GM18508 (cell line): ENCODE measurements around the gene STARD6.
"Not testable (repeated sequence)": the region's sequence is repeated elsewhere in the genome, so short reads cannot be mapped to it uniquely, and the experiment has no call there.

ENCODE experiments used
- ATAC-seq: cut with Tn5 transposase; IDR thresholded peaks from one replicate; pipeline ENCODE4 v1.9.1; 2021; ENCODE audit warnings: moderate number of reproducible peaks; ENCODE audit not compliant: insufficient read depth, unreplicated experiment

STARD6 gene, protein sequence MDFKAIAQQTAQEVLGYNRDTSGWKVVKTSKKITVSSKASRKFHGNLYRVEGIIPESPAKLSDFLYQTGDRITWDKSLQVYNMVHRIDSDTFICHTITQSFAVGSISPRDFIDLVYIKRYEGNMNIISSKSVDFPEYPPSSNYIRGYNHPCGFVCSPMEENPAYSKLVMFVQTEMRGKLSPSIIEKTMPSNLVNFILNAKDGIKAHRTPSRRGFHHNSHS

DNA sequence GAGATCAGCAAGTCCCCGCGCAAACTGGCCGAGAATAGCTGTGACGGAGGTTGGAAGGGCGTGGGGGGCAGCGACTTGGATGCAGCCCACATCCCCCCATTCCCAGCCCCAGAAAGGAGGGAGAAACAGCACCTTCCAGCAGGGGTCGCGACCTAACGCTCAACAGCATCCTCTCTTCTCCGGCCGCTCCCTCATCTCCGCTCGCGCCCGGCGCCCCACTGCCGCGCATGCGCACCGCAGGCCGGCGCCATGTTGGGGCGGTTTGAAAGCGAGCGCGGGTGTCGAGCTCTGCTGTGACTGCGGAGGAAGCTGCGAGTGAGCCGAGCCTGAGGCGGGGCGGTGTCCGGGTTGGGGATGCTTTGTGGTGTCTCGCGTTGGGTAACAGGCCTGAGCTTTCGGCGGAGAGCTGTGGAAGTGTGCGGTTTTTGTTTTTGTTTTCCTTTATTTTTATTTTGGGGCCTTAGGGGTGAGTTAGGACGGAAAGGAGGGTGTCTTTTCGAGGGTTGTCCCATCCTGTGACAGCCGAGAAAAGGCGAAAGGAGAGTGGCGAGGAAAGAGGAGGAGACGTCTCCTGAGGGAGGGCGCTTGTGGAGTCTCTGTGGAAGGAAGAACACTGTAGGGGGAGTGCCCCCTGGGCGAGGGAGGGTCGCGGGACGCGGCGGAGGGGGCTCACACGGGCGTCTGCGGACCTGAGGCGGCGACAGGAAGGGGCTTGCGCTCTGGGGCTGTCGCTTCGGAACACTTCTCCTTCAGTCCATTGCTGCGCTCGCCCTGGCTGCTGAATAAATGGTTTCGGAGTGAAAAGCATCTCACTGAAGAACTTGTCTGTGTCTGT is at the start of gene STARD6, which contains the start of gene C18orf54:
Gene STARD6, minus strand, starts transcription at position 199 of the 835 bp plus-strand sequence. CDS start 3,285 bp downstream, outside the sequence.
Gene C18orf54, plus strand, starts transcription at position 247 of the 835 bp plus-strand sequence. CDS start 2,667 bp downstream, outside the sequence.
- ATAC-seq = peak; percentile 72

DNA sequence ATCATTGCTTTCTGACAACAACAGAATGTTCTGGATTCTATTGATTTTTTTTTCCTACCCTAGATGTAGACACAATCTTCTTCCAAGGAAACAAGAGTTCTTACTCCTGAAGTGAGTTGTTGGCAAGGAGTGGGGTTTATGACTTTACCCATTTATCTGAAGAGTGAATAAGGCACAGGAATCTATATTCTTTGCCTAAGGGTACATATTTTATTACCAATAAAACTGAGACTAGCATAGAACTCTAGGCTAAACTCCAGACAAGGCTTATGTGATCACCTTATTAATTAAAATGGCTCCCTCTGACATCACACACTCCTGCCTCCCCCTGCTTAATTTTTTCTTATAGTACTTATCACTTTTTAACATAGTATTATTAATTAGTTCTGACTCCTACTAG is 47.6 kb upstream of the STARD6 start:
- ATAC-seq = no peak

DNA sequence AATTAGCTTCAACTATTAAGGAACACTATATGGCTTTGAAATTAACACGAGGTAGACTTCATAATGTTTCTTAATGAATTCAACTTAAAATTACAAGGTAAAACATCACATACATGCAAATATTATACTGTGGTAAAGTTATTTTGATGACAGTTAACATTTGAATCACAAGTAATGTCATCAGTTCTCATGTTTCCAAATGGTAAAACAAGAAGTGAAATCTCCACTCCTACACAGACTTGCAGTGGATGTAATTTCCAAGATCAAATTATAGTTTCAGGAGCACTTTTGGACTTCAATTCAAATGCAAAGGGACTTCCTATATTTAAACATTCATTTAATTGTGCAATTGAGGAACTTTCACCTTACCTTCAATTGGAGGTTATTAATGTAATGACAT is 39.1 kb upstream of the STARD6 start:
- no peak for ATAC-seq

DNA sequence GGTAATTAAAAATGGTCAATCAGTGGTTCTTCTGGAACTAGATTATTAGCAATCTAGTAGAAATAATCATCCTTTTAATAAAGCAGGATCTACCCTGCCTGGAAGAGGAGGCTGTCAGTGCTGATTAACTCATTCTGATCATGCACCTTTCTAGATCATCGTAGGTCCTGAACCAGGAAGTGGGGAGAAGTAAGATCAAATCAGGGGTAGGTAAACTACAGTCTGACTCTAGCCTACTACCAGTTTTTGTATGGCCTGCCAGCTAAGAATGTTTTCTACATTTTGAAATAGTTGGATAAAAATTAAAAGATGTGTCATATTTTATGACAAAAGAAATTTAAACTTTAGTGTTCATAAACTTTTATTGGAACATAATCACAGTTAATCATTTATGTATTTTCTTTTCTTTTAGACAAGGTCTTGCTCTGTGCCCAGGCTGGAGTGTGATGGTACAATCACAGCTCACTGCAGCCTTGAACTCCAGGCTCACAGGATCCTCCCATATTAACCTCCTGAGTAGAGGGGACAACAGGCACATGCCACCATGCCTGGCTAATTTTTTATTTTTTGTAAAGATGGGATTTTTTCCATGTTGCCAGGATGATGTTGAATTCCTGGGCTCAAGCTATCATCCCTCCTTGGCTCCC is 36.1 kb upstream of the STARD6 start:
- ATAC-seq = no peak

DNA sequence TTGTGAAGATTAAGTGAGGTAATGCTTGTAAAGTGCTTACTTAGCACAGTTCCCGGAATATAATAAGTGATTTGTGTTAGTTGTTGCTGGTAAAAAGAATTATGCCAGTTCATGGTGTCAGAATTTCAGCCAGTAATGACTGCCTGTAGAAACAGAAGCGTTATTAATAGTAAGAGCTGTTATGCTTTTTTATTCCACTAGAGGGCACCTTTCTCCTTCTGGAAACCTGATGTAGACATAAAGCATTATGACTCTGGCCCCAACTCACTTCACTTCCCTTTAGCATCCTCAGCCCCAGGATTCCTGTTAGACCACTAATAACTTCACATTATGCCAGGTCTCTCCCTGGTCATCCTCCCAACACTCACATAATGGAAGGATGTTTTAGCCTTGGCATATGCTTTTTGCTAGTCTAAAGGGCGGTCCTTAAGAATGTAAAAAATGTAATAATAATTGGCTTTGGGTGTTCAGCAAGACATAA is 34.9 kb upstream of the STARD6 start:
- ATAC-seq = peak; percentile 48

DNA sequence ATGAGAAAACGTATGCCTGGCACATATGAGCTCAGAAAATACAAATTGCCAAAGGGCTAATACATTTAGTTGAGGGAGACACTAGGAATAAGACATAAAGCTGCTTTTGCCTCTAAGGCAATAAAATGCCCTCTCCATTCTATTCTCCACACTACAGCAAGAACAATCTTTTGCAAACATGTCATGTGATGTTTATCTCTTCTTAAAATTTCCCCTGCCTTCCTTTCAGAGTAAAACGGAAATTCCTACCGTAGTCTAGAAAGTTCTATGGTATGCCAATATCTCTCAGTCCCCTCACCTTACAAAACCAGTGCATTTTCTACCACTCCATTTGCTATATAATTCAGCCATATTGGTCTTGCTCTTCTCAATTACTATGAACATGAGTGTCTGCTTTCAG is 33.2 kb upstream of the STARD6 start:
- no peak for ATAC-seq

DNA sequence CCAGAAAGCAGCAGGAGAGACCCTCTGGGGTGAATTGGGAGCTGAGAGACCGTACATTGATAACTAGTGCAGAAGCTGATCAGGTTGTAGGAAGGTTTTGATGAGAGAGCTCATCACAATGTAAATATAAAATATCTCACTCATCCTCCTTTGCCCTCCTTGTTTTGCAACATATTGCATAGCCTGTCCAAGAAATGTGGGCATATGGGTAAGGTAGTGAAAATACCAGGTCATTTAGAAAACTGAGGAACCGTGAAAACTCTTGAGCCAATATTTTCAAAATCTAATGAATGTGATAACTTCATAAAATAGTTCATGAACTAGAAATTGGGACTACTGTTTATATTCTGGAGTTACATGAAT is 31.5 kb upstream of the STARD6 start:
- ATAC-seq = no peak

DNA sequence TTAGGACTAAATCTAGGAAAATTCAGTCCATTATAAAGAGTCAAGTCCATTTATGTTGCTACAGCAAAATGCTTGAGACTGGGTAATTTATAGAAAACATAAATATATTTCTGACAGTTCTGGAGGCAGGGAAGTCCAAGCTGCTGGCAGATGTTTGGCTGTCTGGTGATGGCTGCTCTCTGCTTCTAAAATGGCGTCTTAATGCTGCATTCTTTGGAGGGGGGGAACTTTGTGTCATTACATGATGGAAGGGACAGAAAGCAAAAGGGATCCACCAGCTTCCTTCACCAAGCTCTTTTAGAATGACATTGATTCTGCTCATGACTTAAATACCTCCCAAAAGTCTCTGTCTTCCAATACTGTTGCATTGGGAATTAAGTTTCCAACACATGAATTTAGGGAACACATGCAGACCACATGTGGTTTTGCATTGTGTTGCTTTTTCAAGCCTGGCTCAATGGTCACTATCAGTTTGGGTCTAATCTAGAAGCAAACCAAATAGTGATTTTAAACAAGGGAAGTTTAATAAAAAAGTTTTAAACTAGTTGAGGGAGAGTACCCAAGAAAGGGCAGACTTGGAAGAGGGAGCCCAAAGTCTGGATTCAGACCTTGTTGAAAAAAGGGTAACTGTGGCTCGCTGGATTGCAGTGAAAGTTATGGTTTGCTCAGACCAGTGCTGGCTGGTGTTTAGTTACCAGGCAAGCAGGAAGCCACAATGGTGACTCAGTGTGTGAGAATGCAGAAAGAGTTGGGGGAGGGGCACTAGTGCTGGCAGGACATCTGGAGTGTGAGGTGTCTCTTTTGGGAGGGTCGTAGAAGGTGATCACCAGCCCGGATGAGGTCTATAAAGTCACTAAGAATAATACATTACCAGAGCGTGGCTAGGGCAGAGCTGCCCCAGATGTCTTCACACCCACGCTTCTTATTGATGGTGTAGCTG is 30.8 kb upstream of the STARD6 start:
- ATAC-seq = peak; percentile 90

DNA sequence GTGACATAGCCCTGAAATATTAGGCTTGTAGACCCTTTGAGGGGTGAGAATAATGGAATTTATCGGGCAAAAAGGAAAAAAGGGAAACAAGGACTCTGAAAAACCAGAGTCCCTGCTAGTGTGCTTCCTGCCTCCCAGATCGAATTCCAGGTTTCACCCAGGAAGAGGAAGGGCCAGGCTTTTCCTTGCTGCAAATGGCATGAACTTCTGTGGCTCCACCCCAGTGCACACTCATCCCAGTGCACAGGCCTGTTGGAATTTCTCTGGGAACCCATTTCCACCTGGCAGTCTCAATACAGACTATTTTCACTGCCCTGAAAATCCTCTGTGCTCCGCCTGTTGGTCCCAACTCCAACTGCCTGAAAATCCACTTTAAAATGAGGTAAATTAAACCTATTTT is 30.0 kb upstream of the STARD6 start:
- ATAC-seq = no peak

DNA sequence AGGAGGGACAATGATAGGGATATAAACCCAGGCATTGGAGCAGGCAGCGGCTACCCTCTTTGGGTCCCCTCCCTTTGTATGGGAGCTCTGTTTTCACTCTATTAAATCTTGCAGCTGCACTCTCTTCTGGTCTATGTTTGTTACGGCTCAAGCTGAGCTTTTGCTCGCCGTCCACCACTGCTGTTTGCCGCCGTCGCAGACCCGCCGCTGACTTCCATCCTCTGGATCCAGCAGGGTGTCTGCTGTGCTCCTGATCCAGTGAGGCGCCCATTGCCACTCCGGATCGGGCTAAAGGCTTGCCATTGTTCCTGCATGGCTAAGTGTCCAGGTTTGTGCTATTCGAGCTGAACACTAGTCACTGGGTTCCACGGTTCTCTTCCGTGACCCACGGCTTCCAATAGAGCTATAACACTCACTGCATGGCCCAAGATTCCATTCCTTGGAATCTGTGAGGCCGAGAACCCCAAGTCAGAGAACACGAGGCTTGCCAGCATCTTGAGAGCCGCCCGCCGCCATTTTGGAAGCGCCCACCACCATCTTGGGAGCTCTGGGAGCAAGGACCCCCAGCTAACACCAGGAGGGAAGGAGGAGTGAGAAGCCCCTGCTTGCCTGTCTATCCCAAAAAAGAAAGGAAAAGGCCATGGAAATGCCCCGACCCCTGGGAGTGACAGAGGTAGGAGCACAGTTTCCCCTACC is 29.3 kb upstream of the STARD6 start:
- ATAC-seq = not testable (repeated sequence)

DNA sequence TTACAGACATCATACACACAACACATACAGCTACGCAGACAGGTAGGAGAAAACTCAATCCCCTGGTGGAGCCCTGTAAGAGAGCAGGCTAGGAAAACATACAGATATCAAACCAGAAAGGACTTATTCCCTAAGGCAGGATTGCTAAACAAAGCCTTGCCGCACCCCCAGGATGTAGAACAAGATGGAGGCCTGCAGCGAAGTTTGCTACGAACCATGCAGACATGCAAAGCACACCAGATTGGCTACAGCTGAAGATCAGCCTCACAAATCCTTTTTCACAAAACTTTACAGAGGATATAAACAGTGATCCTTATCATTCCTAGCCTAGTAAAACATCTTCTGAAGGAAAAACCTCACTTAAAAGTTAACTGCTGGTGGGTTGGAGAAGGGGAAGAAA is 28.4 kb upstream of the STARD6 start:
- no peak for ATAC-seq

DNA sequence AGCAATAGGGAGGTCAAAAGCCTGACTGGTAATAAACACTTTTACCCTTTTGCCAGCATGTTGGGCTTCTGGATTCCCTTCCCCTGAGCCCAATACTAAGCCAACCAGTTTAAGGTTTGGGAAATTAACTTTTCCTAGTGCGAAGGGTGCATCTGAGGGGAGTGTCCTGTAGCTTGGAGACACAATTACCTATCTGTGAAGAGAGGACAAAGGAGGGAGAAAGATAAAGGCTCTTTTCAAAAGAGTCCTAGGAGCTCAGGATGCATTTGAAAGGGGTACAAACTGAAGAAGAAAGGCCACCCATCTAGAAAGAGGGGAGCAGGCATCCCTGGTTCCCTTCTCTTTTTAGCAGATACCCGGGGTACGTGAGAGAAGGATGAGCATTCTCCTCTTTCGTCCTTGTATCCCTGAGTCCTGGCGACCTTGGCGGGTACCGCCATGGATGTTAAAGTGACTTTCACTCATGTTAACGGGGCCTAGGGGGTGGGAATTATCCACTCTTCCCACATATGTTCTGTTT is 25.1 kb upstream of the STARD6 start:
- no peak for ATAC-seq

DNA sequence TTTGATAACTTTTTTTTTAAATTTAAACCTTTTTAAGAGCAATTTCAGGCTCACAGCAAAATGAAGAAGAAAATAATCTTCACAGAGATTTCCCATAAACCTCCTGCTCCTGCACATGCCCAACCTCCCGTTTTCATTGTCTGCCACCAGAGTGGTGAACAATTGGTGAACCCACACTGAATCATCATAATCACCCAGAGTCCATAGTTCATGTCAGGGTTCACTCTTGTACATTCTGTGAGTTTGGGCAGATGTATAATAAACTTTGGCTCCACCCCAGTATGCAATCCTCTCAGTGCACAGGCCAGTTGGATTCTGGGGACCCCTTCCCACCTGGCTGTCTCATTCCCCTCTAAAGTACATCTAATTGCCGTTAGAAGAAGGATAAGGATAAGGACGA is 24.4 kb upstream of the STARD6 start:
- no peak for ATAC-seq

DNA sequence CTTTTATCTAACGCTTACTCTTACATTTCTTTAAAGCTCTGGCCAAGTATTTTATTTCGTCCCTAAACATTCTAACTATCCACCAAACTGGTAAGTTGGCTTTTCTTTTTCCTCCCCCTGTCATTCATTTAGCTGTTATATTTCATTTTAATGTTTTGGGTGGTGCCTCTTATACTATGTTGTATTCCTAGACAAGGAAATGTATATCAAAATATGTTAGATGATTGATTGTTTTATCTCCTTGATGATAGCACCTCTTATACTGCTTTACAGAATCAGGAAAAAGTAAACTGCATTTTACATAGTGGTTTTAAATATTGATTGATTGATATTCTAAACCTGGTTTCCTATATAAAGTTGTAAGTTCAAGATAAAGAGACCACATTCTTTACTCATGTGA is 24.0 kb upstream of the STARD6 start:
- ATAC-seq = no peak

DNA sequence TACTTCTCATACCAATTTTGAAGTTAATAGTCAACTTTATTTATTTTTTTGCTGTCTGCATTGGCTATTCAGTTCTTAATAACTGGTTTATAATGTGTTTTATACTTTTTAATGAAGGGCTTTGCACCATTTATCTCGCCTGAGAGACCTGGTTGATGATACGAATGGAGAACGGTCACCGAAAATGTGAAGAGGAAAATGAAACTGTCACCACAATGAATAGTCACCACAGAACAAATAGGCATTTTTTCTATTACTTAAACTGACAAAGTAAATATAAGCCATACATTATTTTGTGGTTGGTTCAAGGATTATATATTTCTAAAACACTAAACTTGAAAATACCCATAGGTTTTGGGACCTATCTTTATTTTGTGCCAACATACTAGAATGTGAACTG is 20.4 kb upstream of the STARD6 start:
- ATAC-seq = no peak

DNA sequence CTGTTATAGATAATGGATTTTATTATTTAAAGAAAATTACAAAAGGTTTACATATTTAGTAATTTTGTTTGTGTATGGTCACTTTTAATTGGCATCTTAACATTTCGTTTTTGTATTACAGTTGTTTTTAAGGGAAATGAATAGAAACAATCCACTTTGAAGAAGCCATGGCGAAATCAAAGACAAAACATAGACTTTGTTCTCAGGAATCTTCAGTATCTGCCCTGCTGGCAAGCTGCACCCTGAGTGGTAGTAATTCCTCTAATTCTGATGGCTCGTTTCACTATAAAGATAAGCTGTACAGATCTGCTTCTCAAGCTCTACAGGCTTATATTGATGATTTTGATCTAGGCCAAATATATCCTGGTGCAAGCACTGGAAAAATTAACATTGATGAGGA is 2.7 kb upstream of the STARD6 start:
- no peak for ATAC-seq

DNA sequence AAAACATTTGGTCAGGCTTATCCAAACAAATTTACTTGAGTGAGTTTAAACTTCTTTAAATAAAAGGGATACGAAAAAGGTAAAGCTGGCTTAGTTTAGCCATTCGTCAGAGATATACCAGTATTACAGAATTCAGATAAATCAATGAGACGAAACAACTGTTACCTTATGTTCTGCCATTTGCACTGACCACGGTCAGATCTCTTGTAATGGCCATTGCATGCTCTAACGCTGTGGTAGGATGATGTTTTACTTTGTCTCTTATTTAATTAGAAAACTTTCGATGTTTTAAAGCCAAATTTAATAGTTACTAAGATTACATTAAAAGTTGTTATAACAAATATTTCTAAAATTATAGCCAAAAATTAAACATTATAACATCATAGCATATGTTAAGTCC is 1.6 kb upstream of the STARD6 start:
- no peak for ATAC-seq

DNA sequence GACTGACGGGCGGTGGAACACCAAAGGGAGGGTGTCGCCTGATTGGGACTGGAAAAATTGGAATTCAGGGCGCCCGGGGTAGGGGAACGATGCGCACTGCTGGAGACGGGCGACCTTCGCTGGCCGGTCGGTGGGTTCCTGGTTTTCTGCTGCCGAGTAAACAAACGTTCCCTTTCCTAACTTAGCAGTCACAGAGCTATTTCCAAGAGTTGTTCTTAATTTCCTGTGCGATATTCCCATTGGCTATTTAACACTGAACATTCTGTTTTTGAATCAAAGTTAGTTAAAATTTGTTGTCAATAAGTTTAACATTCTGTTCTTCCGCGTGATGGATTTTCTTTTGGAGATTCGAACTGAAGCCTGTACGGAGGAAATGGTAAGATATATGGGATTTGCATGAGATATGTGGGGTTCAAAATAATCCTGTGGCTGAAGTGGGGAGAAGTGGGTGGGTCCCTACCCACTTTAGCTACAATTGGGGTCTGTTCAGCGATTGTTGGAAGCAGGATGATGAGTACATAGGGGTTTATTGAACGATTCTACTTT is 910 bp upstream of the STARD6 start:
- peak; percentile 9 for ATAC-seq

DNA sequence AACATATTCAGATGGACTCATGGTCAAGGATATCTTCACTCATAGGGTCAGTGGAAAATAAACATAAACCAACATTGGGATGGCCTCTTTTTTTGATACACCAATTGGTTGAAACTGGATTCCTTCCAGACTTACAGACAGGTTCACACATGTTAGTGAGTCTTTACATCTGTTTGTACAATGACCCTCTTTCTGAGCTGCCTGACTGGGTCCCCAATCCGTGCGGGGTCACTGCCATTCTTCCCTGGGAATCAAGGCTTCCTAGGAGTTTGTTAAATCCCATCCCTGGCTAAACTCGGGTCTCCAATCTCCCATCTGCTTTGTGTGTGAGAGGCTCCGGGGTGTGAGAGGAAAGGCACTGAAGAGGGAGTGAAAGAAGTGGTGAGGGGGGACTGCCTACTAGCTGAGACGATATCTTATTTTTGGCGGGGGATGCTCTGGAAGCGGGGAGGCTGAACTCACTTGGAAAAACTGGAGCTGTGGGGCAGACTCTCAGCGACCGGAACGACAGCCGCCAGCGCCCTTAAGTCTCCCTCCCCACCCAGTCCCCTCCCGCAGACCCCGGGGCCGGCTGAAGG is 487 bp downstream of the STARD6 start:
- no peak for ATAC-seq
